Measurements from ENCODE around the gene RAPGEF1. TPM values are rescaled to one million over a fixed set of nuclear protein-coding genes. Genes with fewer than 3 reads are reported as not detected.

Gene RAPGEF1
- total RNA-seq, 1 experiment from 2014 or later: 61.5 TPM

DNA sequence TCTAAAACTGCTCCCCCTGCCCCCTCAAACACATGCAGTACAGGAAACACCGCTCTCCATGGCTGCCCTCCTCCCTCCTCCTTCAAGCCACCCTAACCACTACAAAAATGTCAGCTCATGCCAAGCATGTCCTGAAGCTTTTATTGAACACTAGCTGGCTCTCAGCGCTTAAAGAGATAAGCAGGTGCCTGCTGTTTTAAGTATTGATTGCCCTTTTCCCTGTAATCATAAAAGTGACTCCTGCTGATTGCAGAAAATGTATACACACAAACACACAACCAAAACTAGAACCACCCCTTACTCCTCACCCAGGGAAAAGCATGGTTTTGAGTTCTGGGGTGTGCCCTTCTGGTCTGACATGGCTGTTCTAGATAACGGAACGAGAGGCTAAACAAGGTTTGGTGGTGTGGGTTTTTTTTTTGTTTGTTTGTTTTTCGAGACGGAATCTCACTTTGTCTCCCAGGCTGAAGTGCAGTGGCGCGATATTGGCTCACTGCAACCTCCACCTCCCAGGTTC is 205.1 kb downstream of the RAPGEF1 start:
- intact Hi-C loops (cut with micrococcal nuclease; ENCODE audit: unreplicated experiment): no loop called here
- Histone ChIP-seq H3K4me3 (ENCODE audit: low read depth, low read length, poor library complexity, severe bottlenecking) (no peak overlapping the region), H3K27me3 (replicated peaks; ENCODE audit: insufficient read depth, low read depth, low read length, poor library complexity) (no peaks in the 10 kb centered on the region), H3K4me1 (ENCODE audit: insufficient read depth, low read length, poor library complexity, severe bottlenecking) (peaks cover 4% of the 10 kb centered on the region), H3K9me3 (ENCODE audit: low read depth, low read length, poor library complexity, severe bottlenecking) (no peaks in the 10 kb centered on the region), H3K27ac (ENCODE audit: low read depth, low read length, poor library complexity, severe bottlenecking) (no peak overlapping the region), H3K36me3 (ENCODE audit: insufficient read depth, low read length, poor library complexity, severe bottlenecking) (no peaks in the 10 kb centered on the region)
- POLR2A ChIA-PET (ENCODE audit: low non-redundant PET): no interaction called here
- TF ChIP-seq EZH2 (IDR thresholded peaks at IDR 0.05; ENCODE audit: borderline replicate concordance, low read depth, low read length, poor library complexity, severe bottlenecking) (no peak), CTCF (conservative IDR thresholded peaks at IDR 0.05; ENCODE audit: low read depth, low read length) (no peak)
- DNase-seq (ENCODE audit: low spot score): no peak
- CTCF ChIA-PET: no interaction called here
- no TSS peak for BruUV-seq (replicated peaks)

GRCh38 chr9:131530920-131531832 is 208.7 kb downstream of the RAPGEF1 start, which contains the start of gene UCK1:
Gene UCK1 (minus strand): TSS chr9:131531263. CDS start chr9:131531174, 89 bp downstream.
- Histone ChIP-seq H3K4me1 (ENCODE audit: insufficient read depth, low read length, poor library complexity, severe bottlenecking) (peaks cover 4% of the 10 kb centered on the region), H3K27ac (ENCODE audit: low read depth, low read length, poor library complexity, severe bottlenecking) (peak within 1 kb of the TSS; percentile 84), H3K9me3 (ENCODE audit: low read depth, low read length, poor library complexity, severe bottlenecking) (no peaks in the 10 kb centered on the region), H3K27me3 (replicated peaks; ENCODE audit: insufficient read depth, low read depth, low read length, poor library complexity) (no peaks in the 10 kb centered on the region), H3K36me3 (ENCODE audit: insufficient read depth, low read length, poor library complexity, severe bottlenecking) (peaks cover 35% of the 10 kb centered on the region), H3K4me3 (ENCODE audit: low read depth, low read length, poor library complexity, severe bottlenecking) (peak within 1 kb of the TSS; percentile 92)
- intact Hi-C loops (cut with micrococcal nuclease; ENCODE audit: unreplicated experiment): no loop called here
- TF ChIP-seq CTCF (conservative IDR thresholded peaks at IDR 0.05; ENCODE audit: low read depth, low read length) (no peak), EZH2 (IDR thresholded peaks at IDR 0.05; ENCODE audit: borderline replicate concordance, low read depth, low read length, poor library complexity, severe bottlenecking) (no peak)
- peak; percentile 90 for DNase-seq (ENCODE audit: low spot score)
- no TSS peak for BruUV-seq (replicated peaks)
- POLR2A ChIA-PET (ENCODE audit: low non-redundant PET): no interaction called here
- CTCF ChIA-PET: no interaction called here

DNA sequence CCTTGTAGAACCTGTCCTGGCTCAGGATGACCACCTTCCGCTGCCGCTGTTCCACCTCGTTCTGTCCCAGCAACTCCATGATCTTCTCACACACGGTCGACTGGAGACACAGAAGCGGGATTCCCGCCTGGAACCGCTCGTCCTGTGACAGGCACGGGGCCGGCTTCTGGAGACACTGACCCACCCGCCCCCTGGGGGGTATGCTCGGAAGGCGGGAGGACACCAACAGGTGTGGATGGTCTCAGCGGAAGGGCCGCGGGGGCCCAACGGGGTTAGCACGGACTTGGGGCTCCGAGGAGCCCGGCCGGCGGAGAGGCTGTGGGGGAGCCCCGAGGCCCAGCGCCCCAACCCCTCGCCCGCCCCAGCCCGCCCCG is 209.3 kb downstream of the RAPGEF1 start:
- no peaks in the 10 kb centered on the region for H3K27me3 ChIP-seq (replicated peaks; ENCODE audit: insufficient read depth, low read depth, low read length, poor library complexity)
- ChIA-PET CTCF (no interaction called here), POLR2A (ENCODE audit: low non-redundant PET) (no interaction called here)
- no TSS peak for BruUV-seq (replicated peaks)
- peak overlapping the region; percentile 92 for H3K4me3 ChIP-seq (ENCODE audit: low read depth, low read length, poor library complexity, severe bottlenecking)
- peaks cover 4% of the 10 kb centered on the region for H3K4me1 ChIP-seq (ENCODE audit: insufficient read depth, low read length, poor library complexity, severe bottlenecking)
- no peaks in the 10 kb centered on the region for H3K9me3 ChIP-seq (ENCODE audit: low read depth, low read length, poor library complexity, severe bottlenecking)
- peaks cover 40% of the 10 kb centered on the region for H3K36me3 ChIP-seq (ENCODE audit: insufficient read depth, low read length, poor library complexity, severe bottlenecking)
- TF ChIP-seq EZH2 (IDR thresholded peaks at IDR 0.05; ENCODE audit: borderline replicate concordance, low read depth, low read length, poor library complexity, severe bottlenecking): no peak
- no peak for TF ChIP-seq CTCF (conservative IDR thresholded peaks at IDR 0.05; ENCODE audit: low read depth, low read length)
- H3K27ac ChIP-seq (ENCODE audit: low read depth, low read length, poor library complexity, severe bottlenecking): peak overlapping the region; percentile 84
- peak; percentile 50 for DNase-seq (ENCODE audit: low spot score)
- intact Hi-C loops (cut with micrococcal nuclease; ENCODE audit: unreplicated experiment): no loop called here

All from A673 (cell line).